Stimulated activated CD4-positive, alpha-beta T cell treated with anti-CD3 and anti-CD28 coated beads, Interleukin-15, amount 100 ng/mL, for 48 hours (primary cell): Measurements from ENCODE around the gene C19orf47.
"Not testable (repeated sequence)": the region's sequence is repeated elsewhere in the genome, so short reads cannot be mapped to it uniquely, and the experiment has no call there.

ENCODE experiments used
- DNase-seq, 2 donors: peaks; one replicate each; pipeline ENCODE4 v3.0.0-alpha.2; 2020; ENCODE audit warnings: low read depth in 2 of 2

C19orf47 gene

GRCh38 chr19:40348961-40349507 is 837 bp upstream of the C19orf47 start:
- DNase-seq: no peak

DNA sequence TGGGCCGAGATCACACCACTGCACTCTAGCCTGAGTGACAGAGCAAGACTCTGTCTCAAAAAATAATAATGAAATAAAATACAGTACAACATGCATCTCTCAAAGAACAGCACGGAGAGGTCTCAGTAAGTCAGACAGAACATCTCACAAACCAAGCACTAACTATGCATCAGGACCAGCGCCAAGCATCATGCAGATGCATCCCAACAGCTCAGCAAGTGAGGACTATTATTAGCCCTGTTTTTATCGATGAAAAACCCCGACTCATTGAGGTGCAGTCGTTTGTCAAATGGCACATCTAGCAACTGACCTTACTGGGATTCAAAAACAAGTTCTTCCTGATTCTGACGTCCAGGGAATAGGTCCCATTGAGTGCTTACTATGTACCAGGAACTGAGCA is 3.8 kb downstream of the C19orf47 start:
- no peak for DNase-seq

GRCh38 chr19:40342644-40343311 is 5.4 kb downstream of the C19orf47 start:
- DNase-seq: no peak

- DNase-seq: no peak
Observed at GRCh38 chr19:40341601-40342482, 6.4 kb downstream of the C19orf47 start.

DNA sequence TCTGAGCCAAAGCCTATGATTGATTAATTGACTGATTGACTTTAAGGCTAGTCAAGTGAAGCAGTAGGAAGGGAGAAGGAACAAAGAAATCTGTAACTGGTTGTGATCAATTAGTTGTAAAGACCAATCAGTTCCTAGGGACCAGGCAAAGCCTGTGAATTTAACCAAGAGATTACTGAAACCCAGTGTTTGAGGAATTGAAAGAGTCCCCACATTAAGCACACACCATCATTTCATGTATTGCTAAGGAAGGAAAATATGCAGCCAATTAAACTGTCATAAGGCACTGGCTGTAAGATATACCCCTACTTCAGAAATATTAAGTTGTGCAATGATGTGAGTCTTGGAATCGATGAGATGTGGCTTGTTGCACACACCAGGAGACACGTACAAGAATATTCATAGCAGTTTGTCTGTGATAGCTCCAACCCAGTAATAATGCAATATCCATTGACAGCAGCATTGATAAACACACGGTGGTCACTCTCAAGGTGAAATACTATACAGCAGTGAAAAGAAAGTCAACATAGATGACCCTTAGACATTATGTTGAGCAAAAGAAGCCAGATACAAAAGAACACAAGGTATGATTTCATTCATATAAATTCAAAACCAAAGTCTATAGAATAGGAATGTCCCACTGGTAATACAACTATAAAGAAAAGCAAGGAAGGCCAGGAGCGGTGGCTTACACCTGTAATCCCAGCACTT is 9.0 kb downstream of the C19orf47 start:
- no peak for DNase-seq

GRCh38 chr19:40337594-40337993 is 10.6 kb downstream of the C19orf47 start:
- DNase-seq: no peak

- no peak for DNase-seq
Observed at GRCh38 chr19:40337107-40337506, 11.1 kb downstream of the C19orf47 start.

DNA sequence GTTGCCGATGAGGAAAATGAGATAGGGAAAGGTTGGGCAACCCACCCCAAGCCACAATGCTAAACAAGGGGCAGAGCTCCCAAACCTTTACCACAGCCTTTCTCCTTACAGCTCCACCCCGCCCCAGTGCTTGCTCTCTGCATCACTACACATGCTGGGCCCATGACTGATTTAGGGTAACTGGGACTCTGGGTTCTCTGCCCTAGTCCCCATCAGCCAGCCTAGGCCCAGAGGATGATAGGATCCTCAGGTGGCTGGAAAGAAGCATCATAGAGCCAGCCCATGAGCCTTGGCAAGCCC is 11.6 kb downstream of the C19orf47 start:
- no peak for DNase-seq

DNA sequence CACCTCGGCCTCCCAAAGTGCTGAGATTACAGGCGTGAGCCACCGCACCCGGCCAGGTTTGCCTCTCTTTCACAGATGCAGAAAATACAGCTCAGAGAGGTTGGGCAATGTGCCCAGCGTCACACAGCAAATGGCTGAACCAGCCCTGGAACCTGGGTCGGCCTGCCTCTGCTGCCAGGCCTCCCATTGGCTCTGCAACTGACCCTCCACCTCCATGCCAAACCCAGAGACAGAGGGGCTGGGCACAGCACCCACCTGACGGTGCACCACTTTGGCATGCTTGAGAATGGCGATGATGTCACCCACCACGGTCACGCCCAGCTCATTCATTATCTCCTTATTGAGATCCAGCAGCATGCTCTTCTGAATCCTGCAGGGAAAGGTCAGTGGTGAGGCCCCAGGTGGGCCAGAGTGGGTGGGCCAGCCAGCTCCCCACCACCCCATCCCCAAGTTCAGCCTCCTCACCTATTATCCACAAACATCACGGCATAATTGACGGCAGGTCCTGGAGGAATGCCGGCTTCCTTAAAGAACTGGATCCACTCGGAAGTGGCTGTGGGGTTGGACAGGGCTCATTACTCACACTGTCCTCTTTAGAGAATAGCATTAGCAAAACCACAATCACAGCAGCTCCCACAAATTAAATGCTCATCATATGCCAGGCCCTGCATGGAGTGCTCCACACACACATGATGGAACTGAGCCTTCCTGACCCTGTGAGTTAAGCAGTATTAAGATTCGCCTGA is 12.2 kb downstream of the C19orf47 start:
- DNase-seq: no peak

DNA sequence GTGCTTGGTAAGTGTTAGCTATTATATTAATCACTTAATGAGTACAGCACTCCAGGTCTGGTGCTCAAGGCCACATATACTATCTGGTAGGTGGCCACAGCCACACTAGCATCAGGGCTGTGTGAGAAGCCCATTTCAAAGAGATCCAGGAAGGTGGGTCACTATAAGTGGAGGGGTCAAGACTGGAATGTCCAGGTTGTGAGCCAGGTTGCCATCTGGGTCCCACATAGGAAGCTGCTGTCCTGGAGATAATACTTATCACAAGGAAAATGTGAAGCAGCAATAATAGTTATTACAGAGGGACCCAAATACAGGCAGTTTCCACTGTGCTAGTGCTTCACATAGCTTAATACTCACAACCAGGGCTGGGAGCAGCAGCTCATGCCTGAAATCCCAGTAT is 13.1 kb downstream of the C19orf47 start:
- no peak for DNase-seq

GRCh38 chr19:40333083-40333482 is 15.1 kb downstream of the C19orf47 start:
- not testable (repeated sequence) for DNase-seq

DNA sequence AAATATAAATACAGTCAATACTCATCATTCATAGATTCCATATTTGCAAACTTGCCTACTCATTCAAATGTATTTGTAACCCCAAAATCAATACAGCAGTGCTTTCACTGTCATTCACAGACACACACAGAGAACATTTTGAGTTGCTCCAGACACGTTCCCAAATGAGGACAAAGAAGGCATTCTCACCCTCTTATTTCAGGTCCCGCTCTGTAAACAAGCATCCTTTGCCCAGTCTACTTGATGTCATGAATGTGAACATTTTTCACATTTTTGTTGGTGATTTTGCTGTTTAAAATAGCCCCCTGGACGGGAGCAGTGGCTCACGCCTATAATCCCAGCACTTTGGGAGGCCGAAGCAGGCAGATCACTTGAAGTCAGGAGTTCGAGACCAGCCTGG is 15.5 kb downstream of the C19orf47 start:
- DNase-seq: no peak

DNA sequence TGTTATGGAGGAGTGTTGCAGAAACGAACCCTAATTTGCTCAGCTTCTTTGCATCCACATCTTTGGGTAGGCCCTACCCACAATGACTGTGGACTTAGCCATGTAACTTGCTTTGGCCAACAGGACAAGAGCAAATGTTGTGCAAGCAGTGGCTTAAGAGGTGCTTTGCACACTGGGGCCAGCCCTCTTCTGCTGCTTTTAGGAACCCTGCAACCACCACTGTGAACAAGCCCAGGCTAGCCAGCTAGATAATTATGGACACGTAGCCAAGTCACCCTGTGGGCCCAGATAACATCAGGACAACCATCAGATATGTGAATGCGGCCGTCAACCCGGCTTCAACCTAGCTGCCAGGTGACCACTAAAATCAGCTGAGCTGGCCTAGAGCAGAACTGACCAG is 17.1 kb downstream of the C19orf47 start:
- no peak for DNase-seq

DNA sequence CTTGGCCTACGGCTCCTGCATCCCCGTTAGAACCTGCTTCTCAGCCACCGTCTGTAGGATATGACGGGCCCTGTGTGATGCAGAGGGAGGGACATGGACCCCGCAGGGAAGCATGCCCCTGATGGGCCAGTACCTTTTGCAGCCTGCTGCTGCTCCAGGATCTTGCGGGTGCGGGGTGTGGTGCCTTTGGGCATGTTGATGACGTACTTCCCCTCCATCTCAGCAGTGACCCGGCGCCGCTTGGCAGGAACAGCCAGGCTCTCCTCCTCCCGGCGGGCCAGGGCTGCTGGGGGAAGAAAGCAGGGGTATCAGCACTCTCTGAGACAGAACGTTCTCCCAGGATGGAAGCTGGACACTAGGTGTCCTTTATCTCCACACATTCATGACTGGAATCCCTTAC is 22.0 kb downstream of the C19orf47 start:
- DNase-seq: no peak

DNA sequence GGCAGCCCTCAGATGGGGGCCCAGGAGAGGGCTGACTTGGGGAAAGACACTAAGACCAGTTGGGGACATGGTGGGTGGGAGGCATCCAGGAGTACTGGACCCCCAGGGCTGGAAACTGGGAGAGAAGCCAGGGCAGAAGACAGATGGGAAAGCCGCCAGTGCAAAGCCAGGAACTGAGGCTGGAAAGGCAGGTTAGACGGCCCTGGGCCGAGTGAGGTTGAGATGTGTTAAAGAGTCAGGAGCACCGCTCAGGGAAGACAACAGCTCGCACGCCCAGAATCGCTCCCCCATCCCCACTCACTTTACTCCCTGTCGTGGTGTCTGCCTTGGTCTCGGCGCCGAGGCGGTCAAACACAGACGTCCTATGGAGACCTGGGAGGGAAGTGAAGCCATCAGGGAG is 24.5 kb downstream of the C19orf47 start:
- no peak for DNase-seq

DNA sequence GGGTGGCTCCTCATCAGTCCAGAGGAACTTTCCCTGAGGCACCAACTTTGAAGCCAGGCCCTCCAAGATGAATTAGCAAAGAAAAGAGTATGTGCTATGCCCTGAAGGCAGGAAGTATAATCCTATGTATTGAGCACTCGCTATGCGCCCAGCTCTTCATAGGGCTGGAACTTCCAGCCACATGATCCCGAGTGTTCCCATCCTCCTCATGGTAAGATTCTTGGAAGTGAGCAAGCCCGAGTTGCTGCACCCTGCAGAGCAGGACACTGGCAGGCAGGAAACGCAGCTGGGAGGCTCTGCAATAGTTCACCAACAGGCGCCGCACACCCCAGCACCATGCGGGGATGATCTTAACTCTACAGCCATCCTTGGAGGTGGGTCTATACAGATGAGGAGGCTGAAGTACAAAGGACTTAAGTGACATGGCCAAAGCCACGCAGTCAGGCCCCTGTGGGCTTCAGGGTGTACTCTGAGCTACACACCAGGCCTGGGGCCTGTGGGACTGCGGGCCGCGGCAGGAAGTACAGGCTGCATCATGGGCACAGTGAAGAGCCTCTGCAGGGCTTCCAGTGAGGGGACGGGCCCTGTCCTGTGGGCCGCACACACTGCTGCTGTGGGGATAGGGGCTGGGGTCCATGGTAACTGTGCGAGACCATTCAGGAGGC is 25.1 kb downstream of the C19orf47 start:
- no peak for DNase-seq

DNA sequence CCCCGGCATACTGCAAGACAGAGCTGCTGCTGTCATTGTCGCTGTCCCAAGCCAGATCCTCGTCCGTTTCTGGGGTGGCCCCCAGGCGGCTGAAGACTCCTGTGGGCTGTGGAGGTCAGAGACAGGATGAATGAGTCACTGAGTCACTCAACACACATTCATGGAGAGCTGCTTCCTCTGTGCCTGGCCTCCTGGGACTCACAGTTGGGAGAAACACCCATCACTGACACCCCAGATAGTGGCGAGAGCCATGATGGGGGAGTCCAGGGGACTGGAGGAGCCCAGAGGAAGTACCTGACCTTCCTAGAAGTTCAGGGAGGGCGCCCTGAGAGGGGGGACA is 26.0 kb downstream of the C19orf47 start:
- no peak for DNase-seq

GRCh38 chr19:40321566-40322270 is 26.5 kb downstream of the C19orf47 start:
- no peak for DNase-seq

- DNase-seq: no peak
Observed at GRCh38 chr19:40321076-40321475, 27.1 kb downstream of the C19orf47 start.

GRCh38 chr19:40320558-40320935 is 27.6 kb downstream of the C19orf47 start:
- no peak for DNase-seq

DNA sequence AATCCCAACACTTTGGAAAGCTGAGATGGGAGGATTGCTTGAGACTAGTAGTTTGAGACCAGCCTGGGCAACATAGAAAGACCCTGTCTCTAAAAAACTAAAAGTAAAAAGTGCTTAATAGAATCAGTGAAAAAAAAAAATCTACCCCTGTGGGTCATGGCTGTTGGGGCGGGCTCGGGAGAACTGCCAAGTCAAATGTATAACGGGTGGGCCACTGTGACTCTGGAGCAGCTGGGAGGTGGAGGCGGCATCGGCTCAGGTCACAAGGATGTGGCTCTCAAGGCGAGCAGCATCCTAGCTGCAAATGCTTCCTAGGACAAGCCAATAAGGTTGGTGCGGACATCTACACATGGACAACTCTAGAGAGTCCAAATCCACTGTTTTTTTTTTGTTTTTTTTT is 30.9 kb downstream of the C19orf47 start:
- no peak for DNase-seq
